SK-N-SH treated with all-trans-retinoic acid at 6 μM for 48 hours (cell line): ENCODE data around the gene RGS2.

Source experiments
- ARNTL ChIP-seq: fragments of 450-650 bp; formaldehyde crosslinking; IDR thresholded peaks from 2 replicates; pipeline ENCODE4 v1.5.0; 2020; ENCODE audit warnings: low read depth, mild to moderate bottlenecking, moderate library complexity, borderline replicate concordance
- RARB ChIP-seq: fragments of 250-450 bp; sonication (Bioruptor Pico); IDR thresholded peaks from 2 replicates; pipeline ENCODE4 v1.8.0; 2021; ENCODE audit warnings: mild to moderate bottlenecking, moderate library complexity
- TOX ChIP-seq: fragments of 250-450 bp; sonication (Bioruptor Pico); IDR thresholded peaks from 2 replicates; pipeline ENCODE4 v1.8.0; 2021; ENCODE audit warnings: mild to moderate bottlenecking, moderate library complexity, borderline replicate concordance
- ZFP30 ChIP-seq: fragments of 450-650 bp; formaldehyde crosslinking; IDR thresholded peaks from 2 replicates; pipeline ENCODE4 v1.5.0; 2022; ENCODE audit warnings: mild to moderate bottlenecking, moderate library complexity
- ZNF565 ChIP-seq: fragments of 450-650 bp; formaldehyde crosslinking; conservative IDR thresholded peaks from 2 replicates; pipeline ENCODE4 v1.5.0; 2020; ENCODE audit warnings: low read depth, mild to moderate bottlenecking, moderate library complexity
- TF ChIP-seq, protein P1 (sequence below): fragments of 250-450 bp; sonication (Bioruptor Pico); IDR thresholded peaks from 2 replicates; pipeline ENCODE4 v1.8.0; 2021; ENCODE audit warnings: low read depth, mild to moderate bottlenecking, moderate library complexity, borderline replicate concordance
- TF ChIP-seq, protein P2 (sequence below): fragments of 250-450 bp; sonication (Bioruptor Pico); IDR thresholded peaks from 2 replicates; pipeline ENCODE4 v1.8.0; 2020; ENCODE audit warnings: mild to moderate bottlenecking, moderate library complexity, borderline replicate concordance
- TF ChIP-seq, protein P3 (sequence below): fragments of 250-450 bp; sonication (Bioruptor Pico); IDR thresholded peaks from 2 replicates; pipeline ENCODE4 v1.5.1; 2020; ENCODE audit warnings: low read depth, mild to moderate bottlenecking, moderate library complexity

DNA sequence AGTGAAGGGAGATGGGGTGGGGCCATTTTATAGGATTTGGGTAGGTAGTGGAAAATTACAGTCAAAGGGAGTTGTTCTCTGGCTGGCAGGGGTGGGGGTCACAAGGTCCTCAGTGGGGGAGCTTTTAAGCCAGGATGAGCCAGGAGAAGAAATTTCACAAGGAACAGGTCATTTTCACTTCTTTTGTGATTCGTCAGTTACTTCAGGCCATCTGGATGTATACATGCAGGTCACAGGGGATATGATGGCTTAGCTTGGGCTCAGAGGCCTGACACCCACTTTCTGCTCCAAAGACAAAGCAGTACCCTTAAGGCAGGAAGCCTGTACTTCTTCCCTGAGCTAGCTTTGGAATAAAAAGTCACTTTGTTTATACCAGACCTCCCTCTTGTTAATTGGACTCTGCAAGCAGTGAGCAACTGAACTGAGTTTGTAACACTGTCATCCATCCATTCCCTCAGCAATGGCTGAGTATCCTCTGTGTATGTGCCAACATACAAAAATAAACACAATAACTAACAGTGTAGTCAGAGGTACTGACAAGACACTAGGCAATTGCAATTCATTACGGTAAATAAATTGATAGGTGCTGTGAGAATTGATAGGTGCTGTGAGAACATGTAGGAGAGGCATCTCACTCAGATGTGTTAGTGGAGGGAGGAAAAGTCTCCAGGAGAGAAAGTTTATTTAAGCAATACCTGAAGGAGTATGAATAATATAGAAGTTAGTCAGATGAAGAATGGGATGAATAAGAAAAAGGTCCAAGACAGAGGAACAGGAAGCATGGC lies 14.7 kb upstream of the RGS2 start:
- TF ChIP-seq, protein P1, sequence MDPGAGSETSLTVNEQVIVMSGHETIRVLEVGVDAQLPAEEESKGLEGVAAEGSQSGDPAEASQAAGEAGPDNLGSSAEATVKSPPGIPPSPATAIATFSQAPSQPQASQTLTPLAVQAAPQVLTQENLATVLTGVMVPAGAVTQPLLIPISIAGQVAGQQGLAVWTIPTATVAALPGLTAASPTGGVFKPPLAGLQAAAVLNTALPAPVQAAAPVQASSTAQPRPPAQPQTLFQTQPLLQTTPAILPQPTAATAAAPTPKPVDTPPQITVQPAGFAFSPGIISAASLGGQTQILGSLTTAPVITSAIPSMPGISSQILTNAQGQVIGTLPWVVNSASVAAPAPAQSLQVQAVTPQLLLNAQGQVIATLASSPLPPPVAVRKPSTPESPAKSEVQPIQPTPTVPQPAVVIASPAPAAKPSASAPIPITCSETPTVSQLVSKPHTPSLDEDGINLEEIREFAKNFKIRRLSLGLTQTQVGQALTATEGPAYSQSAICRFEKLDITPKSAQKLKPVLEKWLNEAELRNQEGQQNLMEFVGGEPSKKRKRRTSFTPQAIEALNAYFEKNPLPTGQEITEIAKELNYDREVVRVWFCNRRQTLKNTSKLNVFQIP = no peak
- no peak for TF ChIP-seq ZNF565 (CRISPR knock-in tag)
- TF ChIP-seq RARB (CRISPR knock-in tag) = no peak
- TF ChIP-seq ARNTL (CRISPR knock-in tag) = no peak
- no peak for TF ChIP-seq ZFP30 (CRISPR knock-in tag)
- TF ChIP-seq, protein P2, sequence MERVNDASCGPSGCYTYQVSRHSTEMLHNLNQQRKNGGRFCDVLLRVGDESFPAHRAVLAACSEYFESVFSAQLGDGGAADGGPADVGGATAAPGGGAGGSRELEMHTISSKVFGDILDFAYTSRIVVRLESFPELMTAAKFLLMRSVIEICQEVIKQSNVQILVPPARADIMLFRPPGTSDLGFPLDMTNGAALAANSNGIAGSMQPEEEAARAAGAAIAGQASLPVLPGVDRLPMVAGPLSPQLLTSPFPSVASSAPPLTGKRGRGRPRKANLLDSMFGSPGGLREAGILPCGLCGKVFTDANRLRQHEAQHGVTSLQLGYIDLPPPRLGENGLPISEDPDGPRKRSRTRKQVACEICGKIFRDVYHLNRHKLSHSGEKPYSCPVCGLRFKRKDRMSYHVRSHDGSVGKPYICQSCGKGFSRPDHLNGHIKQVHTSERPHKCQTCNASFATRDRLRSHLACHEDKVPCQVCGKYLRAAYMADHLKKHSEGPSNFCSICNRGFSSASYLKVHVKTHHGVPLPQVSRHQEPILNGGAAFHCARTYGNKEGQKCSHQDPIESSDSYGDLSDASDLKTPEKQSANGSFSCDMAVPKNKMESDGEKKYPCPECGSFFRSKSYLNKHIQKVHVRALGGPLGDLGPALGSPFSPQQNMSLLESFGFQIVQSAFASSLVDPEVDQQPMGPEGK (CRISPR knock-in tag) = no peak
- no peak for TF ChIP-seq TOX (CRISPR knock-in tag)
- TF ChIP-seq, protein P3, sequence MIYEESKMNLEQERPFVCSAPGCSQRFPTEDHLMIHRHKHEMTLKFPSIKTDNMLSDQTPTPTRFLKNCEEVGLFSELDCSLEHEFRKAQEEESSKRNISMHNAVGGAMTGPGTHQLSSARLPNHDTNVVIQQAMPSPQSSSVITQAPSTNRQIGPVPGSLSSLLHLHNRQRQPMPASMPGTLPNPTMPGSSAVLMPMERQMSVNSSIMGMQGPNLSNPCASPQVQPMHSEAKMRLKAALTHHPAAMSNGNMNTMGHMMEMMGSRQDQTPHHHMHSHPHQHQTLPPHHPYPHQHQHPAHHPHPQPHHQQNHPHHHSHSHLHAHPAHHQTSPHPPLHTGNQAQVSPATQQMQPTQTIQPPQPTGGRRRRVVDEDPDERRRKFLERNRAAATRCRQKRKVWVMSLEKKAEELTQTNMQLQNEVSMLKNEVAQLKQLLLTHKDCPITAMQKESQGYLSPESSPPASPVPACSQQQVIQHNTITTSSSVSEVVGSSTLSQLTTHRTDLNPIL (CRISPR knock-in tag) = no peak
